HG02840 (cell line): ENCODE data around the gene KRT33B.
"Not testable (repeated sequence)": the region's sequence is repeated elsewhere in the genome, so short reads cannot be mapped to it uniquely, and the experiment has no call there.

Experiments used
- ATAC-seq: cut with Tn5 transposase; IDR thresholded peaks from one replicate; pipeline ENCODE4 v1.9.1; 2021; ENCODE audit warnings: mild to moderate bottlenecking, moderate library complexity, moderate number of reproducible peaks; ENCODE audit not compliant: unreplicated experiment, low FRiP score

KRT33B gene

DNA sequence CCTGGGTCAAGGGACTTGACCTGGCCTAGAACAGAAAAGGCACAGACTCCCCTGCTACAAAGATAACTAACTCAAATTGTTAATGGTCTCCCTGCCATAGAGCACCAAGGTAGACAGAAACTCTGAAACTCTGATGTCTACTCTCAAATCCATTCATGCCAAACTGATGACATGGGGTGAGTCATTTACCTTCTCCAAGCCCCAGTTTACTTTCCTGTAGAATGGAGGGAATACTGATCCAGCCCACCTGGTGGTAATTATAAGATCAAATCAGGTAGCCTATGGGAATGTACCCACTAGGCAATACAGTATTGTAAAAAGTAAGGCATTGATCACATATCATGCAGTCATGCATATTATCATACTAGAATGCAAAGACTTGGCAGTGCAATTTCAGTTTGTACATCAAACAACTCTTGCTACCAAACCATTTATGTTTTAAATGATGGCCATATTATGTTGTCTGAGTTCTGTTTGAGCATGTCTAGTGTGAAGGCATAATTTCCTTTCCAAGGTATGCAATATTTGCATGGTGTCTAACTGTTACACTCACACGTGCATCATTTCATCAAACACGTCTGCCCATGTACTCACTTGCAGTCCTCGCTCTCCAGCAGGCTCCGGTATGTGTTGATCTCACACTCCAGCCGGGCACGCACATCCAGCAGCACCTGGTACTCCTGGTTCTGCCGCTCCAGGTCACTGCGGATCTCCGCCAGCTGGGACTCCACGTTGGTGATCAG is 24.8 kb upstream of the KRT33B start:
- no peak for ATAC-seq

DNA sequence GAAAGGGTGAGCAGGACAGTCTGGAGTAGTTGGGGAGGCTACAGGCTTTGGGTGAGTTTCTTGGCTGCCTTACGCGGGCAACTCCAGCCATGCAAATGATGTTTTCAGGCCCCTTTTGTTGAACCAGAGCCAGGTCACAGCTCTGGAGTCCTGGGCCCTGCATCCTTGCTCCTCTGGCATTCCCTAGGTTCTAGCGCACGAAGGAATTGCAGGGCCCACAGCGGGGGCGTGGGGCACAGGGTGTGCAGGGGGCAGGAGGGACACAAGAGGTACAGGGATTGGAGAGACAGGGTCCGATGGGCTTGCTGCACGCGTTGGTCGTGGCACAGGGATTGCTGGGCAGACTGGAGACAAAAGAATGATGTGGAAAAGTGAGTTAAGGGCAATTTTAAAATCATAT is 24.2 kb upstream of the KRT33B start:
- no peak for ATAC-seq

DNA sequence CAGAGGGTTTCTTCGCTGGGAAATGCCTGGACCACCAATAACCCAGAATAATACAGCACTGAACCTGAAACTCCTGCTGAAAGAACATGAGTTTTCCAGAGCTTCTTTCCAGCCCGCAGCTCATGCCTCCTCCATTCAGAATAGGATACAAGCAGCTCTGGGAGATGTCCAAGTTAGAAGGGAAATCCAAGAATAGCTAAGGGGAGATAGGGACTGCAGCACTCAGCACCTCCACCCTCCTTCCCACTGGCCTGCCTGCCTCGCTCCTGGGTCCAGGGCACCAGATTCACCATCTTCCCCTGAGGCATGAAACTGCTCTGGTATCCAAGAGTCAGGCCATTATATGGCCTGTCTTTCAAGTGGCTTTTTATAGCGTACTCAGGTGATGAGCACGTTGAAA is 23.7 kb upstream of the KRT33B start:
- ATAC-seq: no peak

DNA sequence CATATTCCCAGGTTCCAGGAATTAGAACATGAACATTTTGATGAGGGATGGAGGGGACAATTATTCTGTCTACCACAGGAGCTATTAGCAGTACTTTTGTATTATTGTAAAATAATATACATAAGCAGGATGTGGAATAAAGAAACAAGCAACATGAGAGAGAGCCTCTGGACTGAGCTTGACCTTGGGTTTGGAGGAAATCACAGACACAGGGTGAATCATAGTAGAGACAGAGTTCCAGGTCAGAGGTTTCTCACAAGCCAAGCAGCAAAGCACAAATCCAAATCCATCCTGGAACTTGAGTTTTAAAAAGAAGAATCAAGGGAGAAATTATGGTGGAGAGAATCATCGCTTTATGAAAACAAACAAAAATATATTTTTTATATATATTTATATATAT is 22.7 kb upstream of the KRT33B start:
- no peak for ATAC-seq

DNA sequence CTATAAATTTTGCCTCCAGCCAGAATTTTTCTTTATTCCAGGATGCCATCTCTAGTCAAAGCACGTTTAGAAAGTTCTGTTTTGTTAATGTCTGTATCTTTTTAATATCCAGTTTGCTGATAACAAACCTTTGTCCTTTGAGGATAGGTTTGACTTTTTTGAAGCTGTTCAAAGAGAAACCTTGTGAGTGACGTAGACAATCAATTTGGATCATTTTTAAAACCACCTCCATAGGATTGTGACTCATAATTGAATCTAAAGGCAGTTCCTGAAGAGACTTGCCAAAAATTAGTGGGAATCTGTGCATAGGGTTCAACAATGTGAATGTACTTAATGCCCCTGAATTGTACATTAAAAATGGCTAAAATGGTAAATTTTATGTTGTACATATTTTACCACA is 21.9 kb upstream of the KRT33B start:
- ATAC-seq: no peak

DNA sequence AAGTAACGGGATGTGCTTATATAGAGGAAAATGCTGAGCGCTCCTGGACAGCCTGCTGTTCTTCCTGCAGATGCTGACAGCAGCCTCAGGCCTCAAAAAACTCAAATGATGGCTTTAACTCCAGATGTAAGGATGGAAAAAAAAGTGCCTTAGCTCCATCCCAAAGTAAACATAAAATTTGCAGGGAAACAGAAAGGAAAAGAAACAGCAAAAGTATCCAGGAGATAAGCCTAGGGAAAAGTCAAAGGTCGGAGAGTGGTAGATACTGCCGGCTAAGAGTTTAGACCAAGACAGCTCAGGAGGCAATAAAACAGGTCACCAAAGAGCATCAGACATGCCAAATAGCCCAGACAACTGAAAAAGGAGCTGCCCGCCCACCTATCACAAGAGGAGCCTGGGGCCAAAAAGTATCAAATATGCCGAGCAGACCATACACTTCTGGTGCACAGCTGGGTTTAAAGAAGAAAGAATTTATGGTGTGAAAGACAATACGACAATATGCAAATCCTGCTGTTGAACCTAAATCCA is 20.9 kb upstream of the KRT33B start:
- ATAC-seq: no peak

DNA sequence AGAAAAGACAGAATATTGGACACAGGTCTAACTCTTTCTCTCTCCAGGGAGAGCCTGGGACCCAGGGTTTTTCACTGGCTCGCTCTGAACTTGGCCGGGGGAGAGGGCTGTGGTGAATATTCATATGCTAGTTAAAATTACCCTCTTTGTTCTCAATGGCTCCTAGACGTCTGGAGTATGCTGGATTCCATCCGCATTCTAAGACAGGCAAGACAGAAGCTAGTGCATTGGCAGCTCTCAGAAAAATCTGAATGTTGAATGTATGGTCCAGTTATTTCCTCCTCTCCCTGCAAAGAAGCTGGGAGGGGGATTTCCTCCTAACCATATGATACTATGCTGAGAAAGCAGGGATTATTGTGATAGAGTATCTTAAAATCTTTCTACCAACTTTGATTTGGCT is 18.1 kb upstream of the KRT33B start:
- no peak for ATAC-seq

DNA sequence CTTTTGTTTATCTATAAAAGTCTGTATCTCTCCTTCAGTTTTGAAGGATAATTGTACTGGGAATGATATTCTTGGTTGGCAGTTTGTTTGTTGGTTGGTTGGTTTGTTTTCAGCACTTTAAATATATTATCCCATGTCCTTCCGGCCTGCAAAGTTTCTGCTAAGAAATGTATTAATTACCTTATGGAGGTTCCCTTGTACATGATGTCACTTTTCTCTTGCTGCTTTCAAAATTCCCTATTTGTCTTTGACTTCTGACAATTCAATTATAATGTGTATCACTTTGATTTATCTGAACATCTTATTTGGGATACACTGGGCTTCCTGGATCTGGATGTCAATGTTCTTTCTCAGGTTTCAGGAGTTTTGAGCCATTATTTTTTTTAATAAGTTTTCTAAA is 16.6 kb upstream of the KRT33B start:
- no peak for ATAC-seq

DNA sequence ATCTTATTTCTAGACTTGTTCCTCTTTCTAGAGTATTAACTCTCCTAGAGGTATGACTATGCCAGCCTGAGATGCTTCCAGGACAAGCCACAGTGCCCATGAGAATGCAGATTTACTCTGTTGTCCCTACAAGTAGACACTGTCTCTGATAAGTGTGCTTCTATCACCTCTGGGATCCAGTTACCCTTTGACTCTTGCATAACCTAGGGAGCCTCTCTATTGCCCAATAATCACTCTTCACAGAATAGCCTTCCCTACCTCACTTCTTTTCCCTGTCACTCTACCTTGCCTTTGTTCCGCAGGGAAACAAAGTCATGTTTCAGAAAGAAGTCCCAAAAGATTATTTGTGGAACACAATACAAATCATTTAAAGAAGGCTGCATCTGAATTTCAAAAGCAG is 14.1 kb upstream of the KRT33B start:
- no peak for ATAC-seq

DNA sequence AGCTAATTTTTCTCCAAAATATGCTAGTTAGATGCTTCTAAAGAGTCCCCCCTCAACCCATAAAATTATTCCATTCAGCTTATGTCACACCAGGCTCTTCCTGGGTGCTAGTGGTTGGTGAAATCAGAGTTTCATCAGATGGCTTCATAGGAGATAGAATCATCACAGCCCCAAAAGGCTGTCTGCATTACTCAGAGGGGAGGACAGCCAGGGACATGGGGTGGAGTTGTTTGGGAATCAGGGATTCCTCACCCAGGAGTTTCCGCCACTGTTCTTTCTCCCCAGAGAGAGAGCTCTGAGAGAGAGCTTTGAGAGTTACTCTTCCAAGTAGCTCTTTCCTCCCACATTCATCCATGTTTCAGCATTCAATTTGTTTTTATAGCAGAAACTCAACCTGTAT is 12.8 kb upstream of the KRT33B start:
- no peak for ATAC-seq

DNA sequence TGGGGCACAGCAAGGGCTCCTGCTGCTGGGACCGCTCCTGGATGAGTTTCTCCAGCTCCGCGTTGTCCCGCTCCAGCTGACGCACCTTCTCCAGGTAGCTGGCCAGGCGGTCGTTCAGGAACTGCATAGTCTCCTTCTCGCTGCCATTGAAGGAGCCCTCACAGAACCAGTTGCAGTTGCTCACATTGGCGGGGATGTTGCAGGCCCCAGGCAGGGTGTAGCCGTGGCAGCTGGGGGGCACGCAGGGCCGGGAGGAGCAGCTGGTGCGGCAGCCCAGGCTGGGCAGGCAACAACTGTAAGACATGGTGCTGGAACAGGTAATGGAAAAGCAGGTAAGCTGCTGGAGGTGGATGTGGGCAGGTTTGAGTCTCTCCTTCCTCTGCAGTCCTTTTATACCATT is 12.3 kb upstream of the KRT33B start, which contains the start of gene KRT34:
Gene KRT34, minus strand, starts transcription at position 364 of the 400 bp plus-strand sequence. Its CDS starts 60 bp downstream, at position 304.
- not testable (repeated sequence) for ATAC-seq

DNA sequence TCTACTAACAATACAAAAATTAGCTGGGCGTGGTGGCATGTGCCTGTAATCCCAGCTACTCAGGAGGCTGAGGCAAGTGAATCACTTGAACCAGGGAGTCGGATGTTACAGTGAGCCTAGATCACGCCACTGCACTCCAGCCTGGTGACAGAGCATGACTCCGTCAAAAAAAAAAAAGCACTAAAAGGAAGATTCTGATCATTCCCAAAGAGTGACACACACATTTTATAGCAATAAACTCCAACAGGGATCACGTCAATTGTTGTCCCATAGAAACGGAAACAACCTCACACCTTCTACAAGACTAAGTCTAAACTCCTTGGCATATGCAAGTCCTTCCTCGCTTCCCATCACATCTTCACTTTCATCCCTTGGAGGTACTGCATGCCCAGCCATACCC is 10.5 kb upstream of the KRT33B start:
- not testable (repeated sequence) for ATAC-seq

DNA sequence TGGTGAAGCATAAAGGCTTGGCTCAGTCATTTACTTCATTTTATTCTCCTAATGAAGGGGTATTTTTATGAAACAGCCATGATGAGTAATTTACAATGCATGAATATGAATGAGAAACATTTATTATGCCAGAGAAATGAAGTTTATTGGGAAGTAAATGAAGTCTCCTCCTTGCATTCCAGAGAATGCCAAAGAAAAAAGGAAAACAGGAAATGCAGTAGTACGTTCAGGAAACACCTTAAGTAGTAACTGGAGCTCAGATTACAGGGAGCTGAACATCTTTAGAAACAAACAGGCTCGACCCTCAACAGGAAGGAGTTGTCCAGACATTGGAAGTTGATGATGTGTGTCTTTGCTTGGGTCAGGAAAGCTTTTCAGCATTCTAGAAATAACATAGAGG is 7.9 kb upstream of the KRT33B start:
- no peak for ATAC-seq

DNA sequence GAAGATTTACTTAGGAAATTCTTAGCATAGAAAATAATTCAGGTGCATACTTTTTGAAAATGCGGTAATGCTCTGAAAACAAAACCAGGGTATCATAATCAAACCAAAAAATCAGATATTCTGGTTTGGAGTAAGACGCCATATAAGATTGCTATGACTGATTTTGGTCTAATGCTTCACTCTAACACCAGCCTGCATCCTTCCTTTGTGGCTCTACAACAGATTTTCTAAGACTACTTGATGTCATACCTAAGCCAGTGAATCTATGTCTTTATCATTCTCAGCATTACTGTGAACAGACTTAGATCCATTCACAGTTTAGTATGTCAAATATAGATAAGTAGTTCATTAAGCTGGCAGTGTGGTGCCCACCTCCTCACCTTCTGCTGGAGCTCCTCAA is 590 bp downstream of the KRT33B start:
- ATAC-seq: no peak

DNA sequence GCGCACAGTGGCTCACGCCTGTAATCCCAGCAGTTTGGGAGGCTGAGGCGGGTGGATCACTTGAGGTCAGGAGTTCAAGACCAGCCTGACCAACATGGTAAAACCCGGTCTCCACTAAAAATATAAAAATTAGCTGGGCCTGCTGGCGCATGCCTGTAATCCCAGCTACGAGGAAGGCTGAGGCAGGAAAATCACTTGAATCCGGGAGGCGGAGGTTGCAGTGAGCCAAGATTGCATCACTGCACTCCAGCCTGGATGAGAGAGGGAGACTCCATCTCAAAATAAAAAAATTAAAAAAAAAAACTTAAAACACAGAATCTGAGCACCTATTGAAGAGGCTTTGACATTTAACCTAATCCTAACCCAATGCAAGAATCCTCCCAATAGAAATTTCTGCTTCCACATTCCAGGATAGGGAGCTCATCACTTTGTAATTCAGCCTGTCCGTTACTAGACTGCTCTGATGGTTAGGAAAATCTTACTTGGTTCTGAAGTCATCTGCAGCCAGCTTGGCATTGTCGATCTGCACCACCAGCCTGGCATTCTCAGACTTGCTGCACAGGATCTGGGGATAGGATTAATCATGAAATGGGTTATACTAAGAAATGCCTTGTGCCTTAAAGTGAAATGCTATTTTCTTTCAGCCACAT is 2.1 kb downstream of the KRT33B start:
- no peak for ATAC-seq

DNA sequence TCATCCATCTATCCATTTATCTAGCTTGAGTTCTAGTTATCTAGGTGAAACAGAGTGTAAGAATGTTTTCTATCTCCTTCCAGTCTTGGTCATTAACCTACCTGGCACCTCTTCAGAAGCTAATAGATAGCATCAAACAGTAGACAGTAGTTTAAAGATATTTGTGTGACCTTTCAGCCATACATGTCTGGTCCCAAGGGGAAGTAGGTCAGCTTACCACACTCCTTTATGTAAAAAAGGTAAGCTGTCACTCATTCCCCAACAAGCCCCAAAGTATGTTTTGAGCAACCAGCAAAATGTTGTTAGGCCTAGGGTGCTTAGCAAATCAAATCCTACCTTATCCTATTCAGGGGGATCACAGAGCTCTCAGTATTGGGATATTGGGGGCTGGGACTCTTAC is 3.5 kb downstream of the KRT33B start:
- no peak for ATAC-seq

DNA sequence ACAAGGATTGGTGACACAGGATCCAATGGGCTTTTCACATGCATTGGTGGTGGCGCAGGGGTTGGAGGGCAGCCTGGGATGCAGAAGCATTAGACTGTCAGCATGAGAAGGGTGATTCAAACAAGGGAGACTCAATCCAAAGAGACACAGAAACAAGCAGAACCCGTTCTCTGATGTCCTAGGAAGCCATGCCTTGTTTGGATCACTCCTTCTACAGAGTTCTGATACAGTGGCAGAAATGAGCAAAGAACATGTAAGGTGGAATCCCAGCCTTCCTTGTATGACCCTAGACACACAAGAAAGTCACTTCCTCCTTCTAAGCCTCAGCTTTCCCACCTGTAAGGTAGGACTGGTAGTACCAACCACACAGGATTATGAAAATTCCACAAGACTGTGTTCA is 5.7 kb downstream of the KRT33B start:
- no peak for ATAC-seq

DNA sequence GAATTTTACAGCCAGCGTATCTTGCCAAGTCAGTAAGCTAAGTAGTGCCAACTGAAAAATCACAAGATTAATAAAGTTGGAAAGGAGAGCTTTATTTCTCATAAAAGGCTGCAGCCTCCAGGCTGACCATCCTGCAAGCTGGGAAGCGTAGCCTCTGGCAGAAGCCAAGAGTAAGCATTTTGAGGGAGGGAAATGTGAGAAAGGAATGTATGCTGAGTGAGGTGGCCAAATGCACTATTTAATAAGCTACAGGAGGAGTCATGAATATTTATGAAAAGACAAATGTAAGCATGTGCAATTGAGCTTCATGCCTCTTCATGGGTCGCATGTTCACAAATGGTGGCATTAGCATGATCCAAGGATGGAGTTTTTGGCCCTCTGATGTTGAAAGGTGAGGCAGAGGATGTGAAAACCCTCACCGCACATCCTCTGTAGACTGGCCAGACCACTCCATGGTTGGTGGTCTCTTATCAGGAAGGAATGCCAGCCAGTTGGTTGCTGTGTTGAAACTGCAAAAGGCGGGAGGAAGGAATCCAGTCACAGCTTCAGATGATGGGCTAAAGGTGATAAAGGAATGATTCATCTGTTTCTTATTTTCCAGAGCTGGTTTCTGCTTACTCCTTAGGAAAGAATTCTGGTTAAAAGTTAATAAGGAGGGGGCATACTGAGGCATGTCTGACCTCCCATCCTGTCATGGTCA is 9.2 kb downstream of the KRT33B start:
- ATAC-seq: no peak

DNA sequence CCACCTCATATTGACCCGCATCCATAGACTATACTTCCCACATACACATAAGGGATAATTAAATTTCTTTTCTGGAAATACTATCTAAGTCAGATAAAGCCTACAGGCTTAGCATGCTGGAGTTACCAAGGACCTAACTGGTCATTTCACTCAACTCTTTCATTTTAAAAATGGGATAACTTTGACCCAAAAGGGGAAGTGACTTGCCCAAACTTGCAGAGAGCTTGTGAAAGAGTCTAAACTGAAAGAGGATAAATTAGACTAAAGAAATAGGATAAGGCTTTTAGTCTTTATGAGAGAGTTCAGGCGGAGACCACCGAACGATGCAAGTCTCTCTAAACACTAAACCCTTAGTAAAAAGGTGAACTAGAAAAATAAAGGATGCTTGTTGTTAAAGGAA is 15.1 kb downstream of the KRT33B start:
- ATAC-seq: no peak

DNA sequence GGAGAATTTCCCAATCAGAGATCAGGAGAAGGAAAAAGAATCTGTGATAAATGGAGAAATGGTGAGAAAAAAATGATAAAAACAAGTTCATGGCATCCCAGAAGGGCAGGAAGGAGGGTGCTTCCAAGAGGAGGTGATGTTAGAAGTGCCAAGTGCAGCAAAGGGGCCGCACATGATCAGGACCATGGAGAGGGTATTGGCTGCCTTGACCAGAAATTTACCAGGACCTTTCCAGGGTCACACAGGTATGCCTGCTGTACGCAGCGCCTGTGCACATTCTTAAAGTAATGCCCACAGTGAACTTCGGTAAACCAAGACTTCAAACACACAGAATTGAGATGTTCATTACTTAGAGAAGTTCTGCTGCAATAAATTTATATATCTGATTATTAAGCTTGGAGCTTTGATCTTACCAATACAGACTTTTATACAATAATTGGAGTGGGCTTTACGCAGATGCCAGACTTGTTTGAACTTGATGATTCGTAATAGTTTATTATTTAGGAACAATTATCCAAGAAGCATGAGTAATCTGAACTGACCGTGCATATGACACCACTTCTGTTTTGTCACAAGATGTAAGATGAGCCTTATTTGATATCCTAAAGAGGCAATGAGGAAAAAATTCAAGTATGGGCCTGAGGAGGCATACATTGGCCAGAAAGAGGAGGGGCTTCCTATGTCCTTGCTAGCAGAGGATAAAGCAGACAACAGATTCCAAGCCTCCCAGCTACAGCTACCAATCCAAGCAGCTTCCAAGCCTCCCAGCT is 16.8 kb downstream of the KRT33B start:
- ATAC-seq: no peak

DNA sequence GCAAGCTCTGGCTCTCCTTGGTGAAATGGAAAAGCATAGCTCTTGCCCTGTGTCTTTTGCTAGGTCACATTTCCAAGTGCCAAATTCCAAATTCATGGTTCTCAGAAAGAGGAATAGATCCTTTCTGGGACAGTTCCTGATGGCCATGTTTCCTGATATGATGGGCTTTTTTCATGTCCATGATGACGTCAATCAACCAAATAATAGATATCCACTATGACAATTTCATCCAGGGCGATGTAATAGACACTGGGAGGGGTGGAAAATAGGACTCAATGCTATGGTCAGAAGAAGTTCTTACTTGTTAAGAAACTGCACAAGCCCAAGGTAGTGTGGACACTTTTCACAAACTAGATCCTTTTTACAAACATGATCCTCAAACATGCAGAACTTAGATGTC is 18.4 kb downstream of the KRT33B start:
- ATAC-seq: no peak
